HG02884 (cell line): ENCODE measurements around the gene CMTM7.

Source experiments
- ATAC-seq: cut with Tn5 transposase; IDR thresholded peaks from one replicate; pipeline ENCODE4 v1.9.1; 2021; ENCODE audit warnings: mild to moderate bottlenecking, moderate library complexity; ENCODE audit not compliant: unreplicated experiment

Gene CMTM7

DNA sequence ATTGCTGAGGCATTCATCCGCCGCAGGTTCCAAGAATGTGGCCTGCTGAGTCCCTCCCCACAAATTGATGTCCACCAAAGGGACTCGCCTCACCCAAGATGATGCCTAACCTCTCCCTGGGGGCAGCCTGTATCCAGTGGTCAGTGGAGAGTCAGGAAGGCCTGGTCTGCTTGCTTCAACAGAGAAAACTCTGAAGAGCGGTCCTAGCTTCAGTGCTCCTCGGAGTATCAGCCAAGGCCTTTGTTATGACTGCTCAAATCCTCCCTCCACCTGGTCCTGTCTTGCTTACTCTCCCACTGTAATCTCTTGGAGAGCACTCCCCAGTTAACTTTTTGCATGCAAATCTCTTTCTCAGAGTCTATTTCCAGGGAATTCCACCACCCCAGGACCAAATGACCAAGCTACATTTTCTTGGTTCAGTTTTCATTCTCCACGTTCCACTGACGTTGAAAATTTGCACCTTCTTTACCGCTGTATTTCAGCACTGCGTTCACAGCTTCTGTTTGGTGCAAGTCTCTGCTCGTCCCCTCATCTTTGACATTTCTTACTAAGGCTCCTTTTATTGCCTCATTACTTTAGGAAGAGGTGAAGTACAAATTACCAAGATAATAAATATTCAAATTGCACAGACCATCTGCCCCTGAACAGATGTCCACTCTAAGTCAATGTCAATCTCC is 22.3 kb downstream of the CMTM7 start:
- ATAC-seq: no peak

DNA sequence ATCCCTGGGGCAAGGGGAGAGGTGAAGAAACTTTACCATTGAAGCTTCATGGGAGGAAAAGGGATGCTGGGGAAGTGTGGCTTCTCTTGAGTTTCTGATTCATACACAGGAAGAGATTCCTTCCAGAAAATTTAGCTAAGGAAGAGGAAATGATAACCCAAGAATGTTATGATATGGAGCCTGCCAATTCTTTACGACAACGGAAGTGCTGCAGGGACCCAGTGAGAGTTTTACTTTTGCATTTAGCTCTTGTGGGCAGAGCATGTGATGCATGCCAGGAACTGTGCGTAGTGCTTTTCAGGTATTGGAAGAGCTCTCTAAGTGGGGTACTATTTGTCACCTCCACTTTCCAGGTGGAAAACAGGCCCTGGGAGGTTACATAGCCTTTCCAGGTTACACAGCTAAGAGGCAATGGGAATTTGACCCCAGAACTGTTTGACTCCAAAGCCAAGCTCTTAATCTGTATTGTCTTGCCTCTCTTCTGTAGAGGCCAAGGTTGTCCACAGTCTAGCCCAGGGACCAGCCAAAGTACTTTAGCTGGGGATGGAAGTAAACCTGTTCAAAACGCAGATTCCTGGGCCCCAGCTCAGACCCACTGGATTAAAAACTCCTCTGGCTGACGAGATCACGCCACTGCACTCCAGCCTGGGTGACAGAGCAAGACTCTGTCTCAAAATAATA is 23.0 kb downstream of the CMTM7 start:
- ATAC-seq: peak; percentile 63

DNA sequence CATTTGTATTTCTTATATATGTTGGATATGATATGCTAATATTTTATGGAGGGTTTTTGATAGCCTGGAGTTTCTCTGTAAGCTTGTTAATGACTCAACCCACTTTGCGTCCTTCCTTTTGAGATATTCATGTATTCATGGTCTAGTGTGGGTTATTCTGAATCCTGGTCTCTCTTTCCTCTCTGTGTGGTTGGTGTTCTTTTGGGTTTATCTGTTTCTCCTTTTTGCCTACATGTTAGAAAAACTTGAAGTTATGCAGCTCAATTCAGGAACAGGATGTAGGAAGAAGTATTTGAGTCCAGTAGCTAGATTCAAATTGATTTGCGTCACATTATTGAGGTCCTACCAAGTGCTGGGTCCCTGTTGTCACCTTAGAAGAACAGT is 28.1 kb downstream of the CMTM7 start:
- ATAC-seq: no peak

DNA sequence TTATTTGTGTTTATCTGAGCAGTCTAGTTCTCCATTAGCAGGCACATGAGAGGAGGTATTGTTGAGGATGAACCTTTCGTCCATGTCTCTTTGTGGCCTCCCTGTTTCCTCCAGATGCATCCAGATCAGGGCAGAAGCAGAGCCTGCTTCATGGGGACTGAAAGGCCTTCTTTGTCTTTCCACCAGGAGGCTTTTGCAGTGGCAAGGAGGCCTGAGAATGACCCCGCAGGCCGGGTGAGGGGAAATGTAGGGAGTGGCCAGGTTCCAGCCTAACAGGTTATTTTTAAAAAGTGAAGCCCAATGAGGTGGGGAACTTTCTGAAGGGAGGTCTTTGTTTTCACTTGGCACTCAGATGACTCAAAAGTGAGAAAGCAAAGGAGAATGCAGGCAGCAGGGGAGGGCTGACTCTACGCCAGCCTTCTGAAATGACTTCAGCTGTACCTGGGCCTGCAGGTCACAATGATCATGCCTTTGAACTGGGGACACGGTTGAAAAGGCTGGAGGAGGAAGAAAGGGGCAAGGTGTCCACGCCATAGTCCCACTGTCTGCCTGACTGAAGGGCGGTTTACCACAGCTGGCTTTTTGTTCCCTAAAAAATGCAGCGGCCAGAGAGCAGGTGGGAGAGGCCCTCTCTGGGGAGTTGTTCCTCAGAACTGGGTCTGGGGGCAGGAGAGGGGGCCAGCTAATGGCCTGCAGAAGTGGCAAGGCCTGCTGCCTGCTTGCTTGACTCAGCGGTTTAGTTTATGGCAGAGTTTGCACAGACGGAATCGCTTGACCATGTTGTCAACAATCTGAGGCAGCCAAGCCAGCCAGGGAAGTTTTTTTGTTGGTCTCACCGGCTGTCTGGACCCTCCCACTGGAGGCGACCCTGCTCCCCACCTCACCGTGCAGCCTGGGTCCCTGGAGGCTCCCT is 28.7 kb downstream of the CMTM7 start:
- peak; percentile 83 for ATAC-seq

DNA sequence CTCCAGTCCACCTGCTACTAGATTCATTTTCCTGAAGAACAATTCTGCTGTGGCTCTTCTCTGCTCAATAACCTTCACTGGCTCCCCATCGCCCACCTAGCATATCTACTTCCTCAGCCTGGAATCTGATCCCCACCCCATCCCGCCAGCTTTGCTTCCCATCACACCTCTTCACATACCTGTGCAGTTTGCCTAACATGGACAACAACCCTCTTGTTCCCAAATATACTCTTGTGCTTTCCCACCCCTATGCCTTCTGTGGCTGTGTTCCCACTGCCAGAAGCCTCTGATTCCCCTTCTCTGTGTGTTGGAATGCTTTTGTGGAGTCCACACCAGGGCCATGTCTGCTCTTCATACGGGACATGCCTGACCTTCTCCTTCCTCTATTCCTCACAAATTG is 29.5 kb downstream of the CMTM7 start:
- ATAC-seq: no peak

DNA sequence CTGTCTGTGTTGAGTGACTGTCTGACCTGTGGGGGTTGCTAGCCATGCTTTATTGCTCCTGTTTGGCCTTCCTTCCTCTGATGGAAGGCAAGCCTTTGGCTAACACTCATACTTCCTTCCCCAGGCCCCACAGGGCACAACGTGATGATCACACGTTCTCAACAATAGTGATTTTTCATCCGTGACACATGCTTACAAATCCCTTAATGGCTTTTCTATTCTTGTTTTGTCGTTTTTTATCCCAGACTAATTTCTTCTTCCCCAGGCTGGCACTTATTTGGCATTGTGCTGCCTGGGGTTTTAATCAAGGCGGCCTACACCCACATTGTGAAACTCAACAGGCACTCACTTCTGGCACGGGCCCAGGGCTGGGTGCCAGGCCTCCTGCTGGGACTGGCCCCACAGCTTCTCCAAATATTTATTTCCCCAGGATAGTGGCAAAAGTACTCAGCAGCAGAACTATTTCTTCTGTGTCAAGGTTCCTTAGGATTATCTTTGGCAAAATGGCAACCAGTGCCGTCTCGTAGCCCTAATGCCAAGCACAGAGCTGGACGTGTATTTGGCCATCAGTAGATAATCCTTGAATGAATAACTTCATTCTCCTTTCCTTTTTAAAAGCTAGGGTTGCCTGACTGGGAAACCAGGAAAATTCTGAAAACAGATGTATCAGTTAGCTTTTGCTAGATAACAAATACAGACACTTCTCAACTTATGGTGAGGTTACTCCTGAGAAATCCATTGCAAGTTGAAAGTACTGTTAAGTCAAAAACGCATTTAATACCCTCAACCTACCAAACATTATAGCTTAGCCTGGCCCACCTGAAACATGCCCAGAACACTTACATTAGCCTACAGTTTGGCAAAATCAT is 30.6 kb downstream of the CMTM7 start:
- ATAC-seq: no peak

DNA sequence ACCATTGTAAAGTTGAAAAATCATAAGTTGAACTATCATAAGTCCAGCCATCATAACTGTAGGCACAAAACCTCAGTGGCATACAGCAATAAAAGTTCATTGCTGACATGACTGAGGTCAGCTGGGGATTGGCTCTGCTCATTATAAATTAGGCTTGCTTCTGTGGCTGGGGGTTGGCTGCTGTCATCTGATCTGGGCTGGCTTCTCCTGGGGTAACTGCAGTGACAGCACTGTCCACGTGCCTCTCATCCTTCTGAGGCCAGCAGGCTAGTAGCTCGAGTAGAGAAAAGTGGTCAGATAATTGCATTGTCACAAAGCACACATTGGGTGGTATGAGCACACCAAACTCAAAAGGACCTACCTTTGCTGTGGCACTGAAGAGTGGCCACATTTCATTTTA is 31.3 kb downstream of the CMTM7 start:
- ATAC-seq: no peak

DNA sequence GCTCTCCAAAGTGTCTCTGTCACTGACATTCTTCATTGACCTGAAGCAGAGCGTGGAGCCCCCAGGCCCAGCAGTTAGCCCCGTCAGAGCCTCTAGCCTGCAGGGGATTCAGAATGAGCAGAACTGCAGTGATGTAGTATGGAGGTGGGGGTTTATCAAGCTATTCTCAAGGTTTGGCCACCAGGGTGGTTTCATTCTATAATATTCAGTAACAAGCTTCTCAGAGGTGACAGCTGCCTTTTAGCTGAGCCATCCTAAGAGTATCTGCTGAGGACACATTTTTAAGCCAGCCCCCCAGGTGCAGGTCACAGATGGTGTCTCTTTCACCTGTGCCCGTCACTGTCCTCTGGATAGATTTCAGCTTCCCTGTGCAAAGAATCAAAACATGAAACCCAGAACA is 31.9 kb downstream of the CMTM7 start:
- ATAC-seq: no peak

DNA sequence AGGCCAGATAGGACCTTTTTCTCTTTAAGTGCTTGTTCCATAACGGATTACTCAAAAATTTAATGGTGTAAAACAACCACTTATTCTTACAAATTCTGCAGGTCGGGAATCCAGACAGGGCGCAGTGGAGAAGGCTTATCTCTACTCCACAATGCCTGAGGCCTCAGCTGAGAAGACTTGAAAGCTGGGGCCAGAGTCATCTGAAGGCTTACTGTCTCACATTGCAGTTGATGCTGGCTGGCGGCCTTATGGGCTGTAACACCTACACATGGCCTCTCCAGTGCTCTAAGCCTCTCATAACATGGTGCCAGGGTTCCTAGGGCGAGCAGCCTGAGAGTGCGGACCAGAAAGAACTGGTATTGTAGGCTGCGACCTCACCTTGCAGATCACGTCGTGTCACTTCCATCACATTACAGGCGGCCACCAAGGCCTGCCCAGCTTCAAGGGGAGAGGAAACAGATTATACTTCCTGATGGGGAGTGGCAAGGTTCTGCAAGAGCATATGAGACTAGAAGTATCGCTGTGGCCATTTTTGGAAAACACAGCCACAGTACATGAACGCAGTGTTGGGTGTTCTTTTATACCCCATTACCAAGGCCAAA is 32.4 kb downstream of the CMTM7 start:
- no peak for ATAC-seq

DNA sequence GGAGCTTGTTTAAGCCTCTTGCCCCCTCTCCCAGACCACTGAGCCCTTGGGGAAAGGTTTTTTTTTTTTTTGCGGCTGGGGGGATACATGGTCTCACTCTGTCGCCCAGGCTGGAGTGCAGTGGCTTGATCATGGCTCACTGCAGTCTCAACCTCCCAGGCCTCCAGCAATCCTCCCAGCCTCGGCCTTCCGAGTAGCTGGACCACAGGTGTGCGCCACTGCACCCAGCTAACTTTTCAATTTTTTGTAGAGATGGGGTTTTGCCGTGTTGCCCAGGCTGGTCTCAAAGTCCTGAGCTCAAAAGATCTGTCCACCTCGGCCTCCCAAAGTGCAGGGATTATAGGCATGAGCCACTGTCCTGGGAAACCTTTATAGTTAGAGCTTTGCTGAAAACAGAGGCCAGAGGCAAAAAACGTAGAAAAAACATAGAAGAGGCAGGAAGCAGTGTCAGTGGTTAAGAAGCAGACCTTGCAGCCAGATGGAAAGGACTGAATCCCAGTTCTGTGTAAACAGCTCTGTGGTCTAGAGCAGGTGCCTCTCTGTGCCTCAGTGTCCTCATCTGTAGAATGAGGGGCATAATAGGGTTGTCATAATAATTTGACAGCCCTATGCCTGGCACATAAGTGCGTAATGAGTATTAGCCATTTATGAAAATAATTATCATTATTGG is 33.1 kb downstream of the CMTM7 start:
- no peak for ATAC-seq

DNA sequence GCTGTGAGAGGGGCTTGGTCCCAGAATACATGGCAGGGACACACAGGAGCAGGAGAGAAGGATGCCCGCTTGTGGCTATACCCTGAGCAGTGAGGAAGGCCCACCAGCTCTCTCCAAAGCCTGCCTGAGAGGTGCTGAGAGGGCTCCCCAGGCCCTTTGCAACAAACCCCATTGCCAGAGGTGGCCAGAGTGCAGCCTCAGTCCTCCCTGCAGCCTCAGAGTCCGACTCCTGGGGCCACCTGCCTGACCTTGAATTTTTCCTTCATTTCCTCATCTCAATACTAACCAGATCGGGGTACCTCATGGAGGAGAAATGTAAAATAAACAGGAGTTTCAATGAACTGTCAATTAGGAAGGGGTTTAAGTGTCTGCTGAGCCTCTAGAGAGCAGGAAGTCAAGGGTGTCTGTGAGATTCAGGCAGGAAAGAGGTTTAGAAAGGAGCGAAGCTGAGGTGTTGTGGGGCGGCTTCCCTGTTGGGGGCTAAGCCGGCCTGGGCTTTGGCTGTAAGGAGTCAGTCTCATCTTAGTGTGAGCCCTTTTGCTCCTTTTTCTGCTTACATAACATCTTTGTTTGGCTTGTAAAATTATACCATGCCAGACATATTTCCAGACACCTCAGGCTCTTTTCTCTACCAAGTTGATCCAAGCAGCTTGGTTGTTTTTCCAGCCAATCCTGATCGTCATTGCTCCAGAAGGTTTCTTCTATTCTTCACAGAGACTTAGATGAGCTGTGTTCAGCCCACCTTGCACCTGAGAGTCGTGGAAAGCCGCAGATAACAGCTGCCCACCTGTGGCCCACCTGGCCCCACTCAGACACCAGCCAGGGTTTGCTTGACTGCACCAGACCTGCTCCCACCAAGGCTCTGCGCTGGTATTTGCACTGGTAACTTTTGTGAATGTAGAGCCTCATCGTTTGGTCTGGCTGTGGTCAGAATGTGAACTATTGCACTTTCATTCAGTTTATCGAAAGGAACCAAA is 36.7 kb downstream of the CMTM7 start:
- ATAC-seq: peak; percentile 75

DNA sequence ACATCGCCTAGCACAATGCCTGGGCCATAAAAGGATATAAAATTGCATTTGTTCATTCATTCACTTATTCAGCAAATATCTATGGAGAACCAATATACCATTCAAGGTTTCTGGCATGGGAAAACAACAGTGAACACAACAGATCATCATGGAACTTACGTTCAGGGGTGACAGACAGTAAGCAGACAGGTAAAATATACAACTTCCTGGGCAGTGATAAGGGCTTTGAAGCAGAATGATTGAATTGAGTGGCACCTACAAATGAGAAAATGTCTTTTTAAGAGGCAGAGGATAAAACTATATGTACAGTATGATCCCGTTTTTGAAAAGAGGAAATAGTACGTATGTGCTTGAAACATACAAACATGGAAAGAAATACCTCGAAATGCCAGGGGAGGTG is 39.2 kb downstream of the CMTM7 start:
- ATAC-seq: no peak

DNA sequence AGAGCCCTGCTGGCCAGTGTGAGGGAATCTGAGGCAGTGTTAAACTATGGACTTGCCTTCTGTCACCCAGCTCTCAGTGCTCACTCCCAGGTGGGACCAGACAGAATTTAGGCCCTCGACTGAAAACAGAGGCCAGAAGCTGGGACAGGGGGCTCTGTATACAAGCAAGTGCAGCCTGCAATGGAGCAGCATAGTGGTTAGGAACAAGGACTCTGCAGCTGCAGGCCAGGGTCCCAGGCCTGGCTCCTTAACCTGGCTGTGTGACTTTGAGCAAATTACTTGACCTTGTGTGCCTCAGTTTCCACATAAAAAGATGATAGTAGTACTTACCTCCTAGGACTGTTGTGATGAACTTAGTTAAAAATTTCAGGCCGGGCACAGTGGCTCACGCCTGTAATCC is 39.8 kb downstream of the CMTM7 start:
- no peak for ATAC-seq

DNA sequence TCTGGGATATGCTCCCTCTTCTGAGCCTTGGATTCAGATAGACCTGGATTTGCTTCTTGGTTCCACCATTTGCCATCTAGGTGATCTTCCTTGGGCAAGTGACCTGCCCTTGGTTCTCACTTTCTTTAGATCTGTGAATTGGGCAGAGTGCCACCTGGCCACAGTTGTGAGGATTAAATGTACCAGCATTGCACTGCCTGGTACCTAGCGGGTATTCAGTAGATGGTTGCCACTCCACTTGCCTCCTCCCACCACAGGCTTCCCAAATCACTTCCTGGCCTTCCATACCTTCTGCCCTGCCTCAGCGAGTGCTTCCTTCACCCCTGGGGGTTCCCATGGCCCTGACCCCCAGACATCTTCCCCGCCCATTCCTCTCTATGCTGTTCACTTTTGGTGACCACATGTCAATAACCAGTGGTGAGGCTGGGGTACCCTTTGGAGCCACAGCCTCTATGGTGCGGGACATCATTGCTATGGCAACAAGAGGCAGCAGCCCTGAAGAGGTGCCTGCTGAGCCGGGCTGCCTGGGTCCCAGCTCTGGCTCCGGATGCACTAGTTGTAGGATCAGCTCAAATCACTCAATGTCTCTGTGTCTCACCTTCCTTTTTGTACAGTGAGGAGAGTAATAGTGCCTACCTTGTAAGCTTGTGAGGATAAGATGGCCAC is 40.5 kb downstream of the CMTM7 start:
- no peak for ATAC-seq

DNA sequence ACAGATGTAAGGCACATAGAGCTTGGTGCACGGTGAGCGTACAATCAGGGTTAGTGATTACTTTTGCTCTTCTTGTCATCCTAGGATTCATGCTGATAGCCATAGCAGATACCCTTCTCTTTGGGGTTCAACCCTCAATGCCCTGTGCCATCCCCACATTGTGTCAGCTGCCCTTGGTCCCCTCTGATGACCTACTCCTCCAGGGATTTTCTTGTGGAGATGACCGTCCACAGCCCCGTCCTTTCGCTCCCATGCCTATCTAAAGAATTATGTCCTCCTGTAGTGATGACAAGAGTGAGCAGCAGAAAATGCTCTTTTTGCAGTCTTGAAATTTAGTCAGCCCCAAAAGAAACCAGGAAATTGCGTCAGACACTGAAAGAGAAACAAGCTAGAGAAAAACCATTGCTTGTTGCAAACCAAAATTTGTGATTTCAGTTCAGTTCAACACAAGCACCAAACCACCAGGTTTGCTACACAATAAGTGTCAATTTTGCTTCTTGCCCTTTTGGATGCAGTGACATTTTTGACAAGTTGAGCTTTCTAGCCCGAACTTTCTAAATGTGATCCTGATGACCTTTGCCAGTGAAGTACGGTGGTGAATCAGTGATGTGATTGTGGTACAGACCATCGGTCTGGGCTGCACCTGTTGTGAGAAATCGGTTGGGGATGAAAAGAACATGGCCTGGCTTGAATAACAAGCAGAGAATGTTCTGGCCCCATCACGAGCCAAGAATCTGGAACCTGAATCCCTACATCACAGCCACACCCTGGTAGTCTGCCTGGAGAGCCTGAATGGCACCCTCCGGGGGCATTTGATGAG is 41.3 kb downstream of the CMTM7 start:
- no peak for ATAC-seq

DNA sequence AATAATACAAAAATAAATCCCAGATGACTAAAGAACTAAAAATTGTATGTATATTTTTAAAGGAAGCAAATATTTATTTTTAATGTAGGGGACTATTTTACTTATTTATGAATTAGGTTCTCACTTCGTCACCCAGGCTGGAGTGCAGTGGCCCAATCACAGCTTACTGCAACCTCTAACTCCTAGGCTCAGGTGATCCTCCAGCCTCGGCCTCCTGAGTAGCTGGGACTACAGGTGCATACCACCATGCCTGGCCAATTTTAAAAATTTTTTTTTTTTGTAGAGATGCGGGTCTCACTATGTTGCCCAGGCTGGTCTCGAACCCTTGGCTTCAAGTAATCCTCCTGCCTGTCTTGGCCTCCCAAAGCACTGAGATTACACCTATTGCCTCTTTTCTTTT is 42.6 kb downstream of the CMTM7 start:
- ATAC-seq: no peak
